PC-3 (cell line): ENCODE measurements around the gene ZNF518B. TPM values are rescaled to one million over a fixed set of nuclear protein-coding genes. Genes with fewer than 3 reads are reported as not detected.

Source experiments
- ATAC-seq: fragments of 200-7000 bp; cut with Tn5 transposase; 2 replicates; pipeline ENCODE4 v1.9.1; 2020; ENCODE audit warnings: mild to moderate bottlenecking, moderate library complexity
- BruUV-seq: library from RNA; stranded (reverse); fragments of 400-500 nt; replicated peaks from 2 replicates; lab custom pipeline; 2021; lab: Mats Ljungman, UMichigan
- CTCF ChIA-PET: fragments of 300-600 bp; sonication (Branson Sonifier 250); formaldehyde crosslinking; loops from one replicate; lab custom pipeline; 2022; ENCODE audit warnings: antibody characterized with exemption; lab: Charles Lee
- POLR2A ChIA-PET: fragments of 300-600 bp; sonication (Branson Sonifier 250); formaldehyde crosslinking; loops from one replicate; lab custom pipeline; 2022; ENCODE audit warnings: antibody characterized with exemption; ENCODE audit not compliant: unreplicated experiment; lab: Charles Lee
- DNase-seq: peaks from one replicate; pipeline ENCODE4 v3.0.0-alpha.2; 2015
- H2AFZ ChIP-seq: fragments of 300-600 bp; sonication (generic); 2 replicates; pipeline ENCODE4 v1.6.0; 2016; ENCODE audit warnings: antibody characterized with exemption, low read length
- H3F3A ChIP-seq: fragments of 300-600 bp; sonication (generic); one replicate; pipeline ENCODE4 v1.6.0; 2017; ENCODE audit warnings: antibody characterized with exemption, low read length, control low read depth, mild to moderate bottlenecking; ENCODE audit not compliant: unreplicated experiment
- H3K27ac ChIP-seq: fragments of 300-600 bp; sonication (generic); 2 replicates; pipeline ENCODE4 v1.5.1; 2016; ENCODE audit warnings: mild to moderate bottlenecking, low read length
- H3K27me3 ChIP-seq: fragments of 300-600 bp; sonication (generic); 2 replicates; pipeline ENCODE4 v1.6.1; 2016; ENCODE audit warnings: low read length, mixed read lengths
- H3K36me3 ChIP-seq: fragments of 300-600 bp; sonication (generic); 2 replicates; pipeline ENCODE4 v1.6.1; 2016; ENCODE audit warnings: low read depth, mixed run types, low read length, mixed read lengths
- H3K4me1 ChIP-seq: fragments of 300-600 bp; sonication (generic); 2 replicates; pipeline ENCODE4 v1.5.1; 2016; ENCODE audit warnings: low read length; ENCODE audit not compliant: insufficient read depth
- H3K4me2 ChIP-seq: fragments of 300-600 bp; sonication (generic); 2 replicates; pipeline ENCODE4 v1.6.0; 2016; ENCODE audit warnings: low read length
- H3K4me3 ChIP-seq: fragments of 300-600 bp; sonication (generic); 2 replicates; pipeline ENCODE4 v1.5.1; 2016; ENCODE audit warnings: mild to moderate bottlenecking, low read length, mixed read lengths
- H3K79me2 ChIP-seq: fragments of 300-600 bp; sonication (generic); 2 replicates; pipeline ENCODE4 v1.6.1; 2017; ENCODE audit warnings: low read length, mixed read lengths
- H3K9ac ChIP-seq: fragments of 300-600 bp; sonication (generic); 2 replicates; pipeline ENCODE4 v1.6.0; 2016; ENCODE audit warnings: mild to moderate bottlenecking, low read length
- H3K9me2 ChIP-seq: fragments of 300-600 bp; sonication (generic); replicated peaks from 2 replicates; pipeline ENCODE4 v1.6.1; 2016; ENCODE audit warnings: mixed run types, low read length, mixed read lengths
- H3K9me3 ChIP-seq: fragments of 300-600 bp; sonication (generic); 2 replicates; pipeline ENCODE4 v1.6.1; 2016; ENCODE audit warnings: low read length, mixed read lengths
- H4K20me1 ChIP-seq: fragments of 300-600 bp; sonication (generic); 2 replicates; pipeline ENCODE4 v1.6.1; 2016; ENCODE audit warnings: low read length, mixed read lengths
- EZH2 ChIP-seq: fragments of 300-600 bp; sonication (generic); IDR thresholded peaks from one replicate; pipeline ENCODE4 v1.6.1; 2017; ENCODE audit warnings: antibody characterized with exemption, mild to moderate bottlenecking, low read length; ENCODE audit not compliant: unreplicated experiment
- EZH2phosphoT487 ChIP-seq: fragments of 300-600 bp; sonication (generic); IDR thresholded peaks from 2 replicates; pipeline ENCODE4 v1.6.1; 2018; ENCODE audit warnings: mild to moderate bottlenecking, antibody characterized with exemption, low read length, borderline replicate concordance
- intact Hi-C: fragments of 100-400 bp; cut with micrococcal nuclease; formaldehyde crosslinking; loops from 2 replicates; pipeline ENCODE4 v1.9.0; 2023
- total RNA-seq: library from RNA; depleted of rRNA; stranded (reverse); fragments of >200 nt; gene quantifications from 2 replicates; pipeline ENCODE4 v1.2.3, GENCODE V29; 2014
- TF ChIP-seq, protein P1 (sequence below): fragments of 300-600 bp; sonication (generic); conservative IDR thresholded peaks from 2 replicates; pipeline ENCODE4 v1.5.1; 2017; ENCODE audit warnings: antibody characterized with exemption, low read depth, mild to moderate bottlenecking, low read length

Gene ZNF518B
- total RNA-seq, 1 experiment from 2014 or later: 16.2 TPM

DNA sequence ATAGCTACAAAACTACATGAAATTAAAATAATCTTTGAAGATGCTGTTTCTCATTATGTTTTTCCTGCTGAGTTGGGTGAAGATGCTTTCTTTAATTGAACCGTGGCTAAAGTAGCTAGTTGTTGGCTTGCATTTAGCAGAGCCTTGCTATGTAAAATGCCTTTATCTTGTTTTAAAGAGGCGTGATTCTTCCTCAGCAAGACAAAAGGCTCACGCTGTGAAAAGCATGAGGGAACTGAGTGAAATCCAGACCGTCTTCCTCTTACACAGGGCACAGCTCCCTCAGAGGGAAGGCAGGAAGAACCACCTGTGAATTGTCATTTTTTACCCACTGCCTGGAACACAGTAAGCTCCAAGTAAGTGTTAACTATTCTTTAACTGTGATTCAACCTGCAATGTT lies 39.0 kb upstream of the ZNF518B start:
- TF ChIP-seq EZH2phosphoT487: no peak
- TF ChIP-seq, protein P1, sequence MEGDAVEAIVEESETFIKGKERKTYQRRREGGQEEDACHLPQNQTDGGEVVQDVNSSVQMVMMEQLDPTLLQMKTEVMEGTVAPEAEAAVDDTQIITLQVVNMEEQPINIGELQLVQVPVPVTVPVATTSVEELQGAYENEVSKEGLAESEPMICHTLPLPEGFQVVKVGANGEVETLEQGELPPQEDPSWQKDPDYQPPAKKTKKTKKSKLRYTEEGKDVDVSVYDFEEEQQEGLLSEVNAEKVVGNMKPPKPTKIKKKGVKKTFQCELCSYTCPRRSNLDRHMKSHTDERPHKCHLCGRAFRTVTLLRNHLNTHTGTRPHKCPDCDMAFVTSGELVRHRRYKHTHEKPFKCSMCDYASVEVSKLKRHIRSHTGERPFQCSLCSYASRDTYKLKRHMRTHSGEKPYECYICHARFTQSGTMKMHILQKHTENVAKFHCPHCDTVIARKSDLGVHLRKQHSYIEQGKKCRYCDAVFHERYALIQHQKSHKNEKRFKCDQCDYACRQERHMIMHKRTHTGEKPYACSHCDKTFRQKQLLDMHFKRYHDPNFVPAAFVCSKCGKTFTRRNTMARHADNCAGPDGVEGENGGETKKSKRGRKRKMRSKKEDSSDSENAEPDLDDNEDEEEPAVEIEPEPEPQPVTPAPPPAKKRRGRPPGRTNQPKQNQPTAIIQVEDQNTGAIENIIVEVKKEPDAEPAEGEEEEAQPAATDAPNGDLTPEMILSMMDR: no peak
- no peak for TF ChIP-seq EZH2
- Histone ChIP-seq H3K4me2 (no peak overlapping the region), H3K79me2 (no peaks in the 10 kb centered on the region), H3K4me3 (no peak overlapping the region), H3K9me3 (no peaks in the 10 kb centered on the region), H3K36me3 (no peaks in the 10 kb centered on the region), H3F3A (no peaks in the 10 kb centered on the region), H3K27me3 (peaks cover 13% of the 10 kb centered on the region), H4K20me1 (no peaks in the 10 kb centered on the region), H3K4me1 (no peaks in the 10 kb centered on the region), H3K9me2 (no peaks in the 10 kb centered on the region), H2AFZ (no peak overlapping the region), H3K27ac (no peak overlapping the region), H3K9ac (no peak overlapping the region)
- DNase-seq (no peak), ATAC-seq (no peak)
- ChIA-PET CTCF (no interaction called here), POLR2A (no interaction called here)
- BruUV-seq: no TSS peak
- intact Hi-C loops: no loop called here

DNA sequence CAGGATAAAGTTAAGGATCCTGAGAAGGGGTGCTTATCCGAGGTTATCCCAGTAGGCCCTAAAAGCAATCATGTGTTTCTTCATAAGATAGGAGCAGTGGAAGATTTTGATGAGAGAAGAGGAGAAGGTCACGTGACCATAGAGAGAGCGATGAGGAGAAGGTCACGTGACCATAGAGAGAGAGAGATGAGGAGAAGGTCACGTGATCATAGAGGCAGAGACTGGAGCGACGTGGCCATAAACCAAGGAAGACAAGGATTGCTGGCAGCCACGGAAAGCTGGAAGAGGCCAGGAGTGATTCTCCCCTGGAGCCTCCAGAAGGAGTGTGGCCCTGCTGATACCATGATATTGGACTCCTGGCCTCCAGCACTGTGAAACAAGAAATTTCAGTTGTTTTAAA lies 38.4 kb upstream of the ZNF518B start:
- no peaks in the 10 kb centered on the region for H3F3A ChIP-seq
- H3K36me3 ChIP-seq: no peaks in the 10 kb centered on the region
- H3K9me3 ChIP-seq: no peaks in the 10 kb centered on the region
- ATAC-seq (no peak), DNase-seq (no peak)
- TF ChIP-seq EZH2phosphoT487 (no peak), EZH2 (no peak)
- TF ChIP-seq, protein P1: no peak
- ChIA-PET POLR2A (no interaction called here), CTCF (no interaction called here)
- H4K20me1 ChIP-seq: no peaks in the 10 kb centered on the region
- H3K9ac ChIP-seq: no peak overlapping the region
- H2AFZ ChIP-seq: no peak overlapping the region
- no peak overlapping the region for H3K4me2 ChIP-seq
- no peaks in the 10 kb centered on the region for H3K79me2 ChIP-seq
- H3K27ac ChIP-seq: no peak overlapping the region
- no TSS peak for BruUV-seq
- no peak overlapping the region for H3K4me3 ChIP-seq
- H3K9me2 ChIP-seq: no peaks in the 10 kb centered on the region
- H3K27me3 ChIP-seq: peaks cover 11% of the 10 kb centered on the region
- no peaks in the 10 kb centered on the region for H3K4me1 ChIP-seq
- intact Hi-C loops: no loop called here

DNA sequence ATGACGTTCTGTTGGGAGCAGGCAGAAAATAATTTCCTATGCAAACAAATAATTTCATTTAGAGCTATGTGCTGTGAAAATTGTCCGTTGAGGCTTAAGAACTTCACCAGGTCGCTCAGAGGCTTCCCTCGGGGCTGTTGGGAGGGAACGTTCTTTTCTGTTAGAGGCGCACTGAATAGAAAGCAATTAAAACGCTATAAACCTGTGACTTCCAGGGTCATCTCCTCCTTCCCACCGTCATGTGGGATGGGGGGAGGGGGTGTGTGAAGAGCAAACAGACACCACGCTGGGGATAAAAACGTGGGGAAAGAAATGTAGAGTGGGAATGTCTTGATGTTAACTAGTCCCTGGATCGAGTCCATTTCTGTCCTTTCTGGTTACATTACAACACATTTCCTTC lies 35.2 kb upstream of the ZNF518B start:
- no peak overlapping the region for H3K27ac ChIP-seq
- H3K27me3 ChIP-seq: peaks cover 14% of the 10 kb centered on the region; the same call in 1 of the 2 replicates
- POLR2A ChIA-PET: no interaction called here
- H2AFZ ChIP-seq: no peak overlapping the region
- intact Hi-C loops: no loop called here
- no peak overlapping the region for H3K9ac ChIP-seq
- H3F3A ChIP-seq: no peaks in the 10 kb centered on the region
- DNase-seq (no peak), ATAC-seq (no peak)
- CTCF ChIA-PET: no interaction called here
- H4K20me1 ChIP-seq: no peaks in the 10 kb centered on the region
- no peaks in the 10 kb centered on the region for H3K9me3 ChIP-seq
- BruUV-seq: no TSS peak
- no peak overlapping the region for H3K4me2 ChIP-seq
- H3K4me1 ChIP-seq: no peaks in the 10 kb centered on the region
- no peaks in the 10 kb centered on the region for H3K9me2 ChIP-seq
- no peaks in the 10 kb centered on the region for H3K36me3 ChIP-seq
- TF ChIP-seq EZH2phosphoT487: no peak
- no peak for TF ChIP-seq EZH2
- TF ChIP-seq, protein P1: no peak
- H3K4me3 ChIP-seq: no peak overlapping the region
- H3K79me2 ChIP-seq: no peaks in the 10 kb centered on the region
